Renal pelvis (tissue), 4 donors: ENCODE data around the gene PML. TPM values are rescaled to one million over a fixed set of nuclear protein-coding genes. Genes with fewer than 3 reads are reported as not detected.

Experiments
- DNase-seq: peaks from one replicate; pipeline ENCODE4 v3.0.0-alpha.2; 2013
- polyA plus RNA-seq, 3 donors: library from polyadenylated mRNA; unstranded; fragments of 120-200 nt; gene quantifications; one replicate each; pipeline ENCODE4 v1.2.1, GENCODE V29; 2013; ENCODE audit not compliant: insufficient read length in 3 of 3

PML gene
- polyA plus RNA-seq, 3 donors: 33.6 to 37.7 (median 34.8) TPM

DNA sequence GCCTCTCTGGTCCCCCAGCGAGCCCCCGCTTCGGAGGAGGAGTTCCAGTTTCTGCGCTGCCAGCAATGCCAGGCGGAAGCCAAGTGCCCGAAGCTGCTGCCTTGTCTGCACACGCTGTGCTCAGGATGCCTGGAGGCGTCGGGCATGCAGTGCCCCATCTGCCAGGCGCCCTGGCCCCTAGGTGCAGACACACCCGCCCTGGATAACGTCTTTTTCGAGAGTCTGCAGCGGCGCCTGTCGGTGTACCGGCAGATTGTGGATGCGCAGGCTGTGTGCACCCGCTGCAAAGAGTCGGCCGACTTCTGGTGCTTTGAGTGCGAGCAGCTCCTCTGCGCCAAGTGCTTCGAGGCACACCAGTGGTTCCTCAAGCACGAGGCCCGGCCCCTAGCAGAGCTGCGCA is 3.5 kb downstream of the PML start:
- DNase-seq: no peak

- DNase-seq: no peak
These were observed 12.5 kb downstream of the PML start for GRCh38 chr15:74006774-74007639.

DNA sequence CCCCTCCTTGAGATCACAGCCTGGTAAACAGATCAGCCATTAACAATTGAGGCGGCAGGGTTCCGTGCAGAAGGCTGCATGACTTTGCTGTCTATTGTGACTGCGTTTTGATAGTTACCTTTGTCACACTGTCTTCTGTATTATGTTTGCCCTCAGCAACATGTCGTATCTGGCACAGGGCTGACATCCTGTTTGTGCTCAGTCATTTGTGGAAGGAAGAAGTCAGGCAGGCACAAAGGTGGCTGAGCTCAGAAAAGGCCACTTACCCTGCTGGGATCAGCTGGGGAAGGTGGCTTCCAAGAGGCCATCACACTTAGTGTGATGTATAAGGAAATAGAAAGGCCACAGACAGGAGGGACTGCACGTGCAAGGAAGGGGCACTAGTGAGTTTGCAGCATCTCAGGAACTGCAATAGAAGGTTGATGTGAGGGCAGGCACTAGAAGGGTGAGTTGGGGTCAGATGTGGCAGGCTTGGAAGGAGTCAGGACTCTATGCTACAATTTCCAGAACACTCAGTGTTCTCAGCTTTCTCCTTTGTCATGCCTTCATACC is 13.4 kb downstream of the PML start:
- DNase-seq: no peak

GRCh38 chr15:74008901-74009300 is 14.4 kb downstream of the PML start:
- DNase-seq: no peak

- no peak for DNase-seq
These were observed 16.5 kb downstream of the PML start for GRCh38 chr15:74010929-74011540.

- DNase-seq: no peak
These were observed 17.1 kb downstream of the PML start for GRCh38 chr15:74011610-74012009.

DNA sequence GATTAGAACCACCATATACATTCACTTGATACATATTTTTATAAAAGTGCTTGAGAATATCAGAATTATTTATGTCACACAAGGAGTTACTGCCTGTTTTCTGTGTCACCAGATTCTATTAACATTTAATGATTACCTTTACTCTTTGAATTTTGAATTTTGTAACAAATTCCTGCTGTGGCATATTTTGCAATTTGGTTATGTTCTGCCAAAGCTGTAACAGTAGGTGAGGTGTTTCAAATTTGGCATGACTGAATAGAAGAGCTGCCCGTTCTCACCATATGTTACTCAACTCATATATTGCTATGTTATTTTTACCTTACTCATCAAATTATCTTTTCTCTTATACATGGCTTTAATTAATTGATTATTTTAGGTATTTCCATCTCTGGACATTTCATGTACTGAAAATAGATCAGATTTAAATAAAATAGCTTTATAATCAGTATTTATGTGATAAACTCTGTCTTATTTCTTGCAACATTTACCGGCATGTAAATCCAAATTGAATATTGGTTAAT is 18.9 kb downstream of the PML start:
- no peak for DNase-seq

DNA sequence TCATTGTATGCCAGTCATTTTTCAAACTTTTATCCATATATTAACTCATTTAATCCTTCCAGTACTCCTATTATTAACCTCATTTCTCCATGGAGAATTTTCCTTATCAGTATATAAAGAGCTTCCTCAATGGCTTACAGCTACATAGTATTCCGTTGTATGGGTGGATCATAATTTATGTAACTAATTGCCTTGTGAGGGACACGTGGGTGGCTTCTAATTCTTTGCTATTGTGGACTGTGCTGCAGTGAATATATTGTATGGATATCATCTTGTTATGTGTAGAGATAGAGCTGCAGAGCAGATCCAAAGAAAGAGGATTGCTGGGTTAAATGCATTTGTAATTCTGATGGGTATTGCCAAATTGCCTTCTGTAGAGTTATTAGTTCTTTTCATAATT is 25.2 kb downstream of the PML start:
- DNase-seq: no peak

- no peak for DNase-seq
These were observed 28.4 kb downstream of the PML start for GRCh38 chr15:74022706-74023470.

DNA sequence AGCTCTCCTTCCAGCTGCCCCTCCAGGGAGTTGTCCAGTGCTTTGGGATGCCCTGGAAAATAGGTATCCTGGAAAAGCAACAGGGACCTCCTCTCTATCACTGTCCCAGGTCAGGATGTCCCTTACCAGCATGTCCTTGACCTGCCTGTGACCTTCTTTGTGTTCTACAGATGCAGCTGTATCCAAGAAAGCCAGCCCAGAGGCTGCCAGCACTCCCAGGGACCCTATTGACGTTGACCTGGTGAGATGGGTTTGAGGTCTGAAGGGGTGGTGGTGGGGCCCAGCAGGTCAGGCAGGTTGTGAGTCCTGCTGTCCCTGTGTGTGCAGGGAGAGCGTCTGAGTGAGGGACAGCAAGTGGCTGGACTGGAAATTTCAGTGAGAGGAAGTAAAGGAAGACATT is 30.2 kb downstream of the PML start:
- DNase-seq: no peak

DNA sequence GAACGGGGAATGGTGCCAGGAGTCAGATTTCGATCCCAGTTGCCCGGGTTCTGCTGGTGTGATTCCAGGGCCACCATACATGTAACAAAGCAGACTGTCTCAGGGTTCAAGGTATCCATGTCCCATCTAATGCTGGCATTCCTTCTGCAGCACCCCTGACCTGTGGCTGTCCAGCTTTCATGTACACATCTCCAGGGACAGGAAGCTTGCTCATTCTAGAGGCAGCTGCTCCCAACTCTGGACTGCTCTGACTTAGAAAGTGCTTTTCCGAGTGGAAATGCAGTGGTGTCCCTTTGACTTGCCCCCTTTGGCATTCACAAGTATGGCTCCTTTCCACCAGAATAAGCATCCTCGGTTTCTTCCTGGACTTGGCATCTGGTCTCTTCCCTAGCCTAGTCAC is 30.9 kb downstream of the PML start:
- DNase-seq: no peak

GRCh38 chr15:74027688-74028087 is 33.2 kb downstream of the PML start:
- DNase-seq: no peak

DNA sequence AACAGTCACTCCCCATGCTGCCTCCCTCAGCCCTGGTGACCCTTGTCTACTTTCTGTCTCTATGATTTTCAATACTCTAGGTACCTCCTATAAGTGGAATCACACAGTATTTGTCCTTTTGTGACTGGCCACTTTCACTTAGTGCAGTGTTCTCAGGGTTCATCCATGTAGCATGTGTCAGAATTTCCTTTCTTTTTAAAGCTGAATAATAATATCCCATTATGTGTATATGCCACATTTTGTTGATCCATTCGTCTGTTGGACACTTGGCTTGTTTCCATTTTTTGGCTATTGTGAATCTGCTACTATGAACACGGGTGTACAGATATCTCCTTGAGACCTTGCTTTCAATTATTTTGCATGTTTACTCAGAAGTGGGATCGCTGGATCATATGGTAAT is 34.1 kb downstream of the PML start:
- no peak for DNase-seq

- no peak for DNase-seq
These were observed 37.5 kb downstream of the PML start for GRCh38 chr15:74032046-74032445.

DNA sequence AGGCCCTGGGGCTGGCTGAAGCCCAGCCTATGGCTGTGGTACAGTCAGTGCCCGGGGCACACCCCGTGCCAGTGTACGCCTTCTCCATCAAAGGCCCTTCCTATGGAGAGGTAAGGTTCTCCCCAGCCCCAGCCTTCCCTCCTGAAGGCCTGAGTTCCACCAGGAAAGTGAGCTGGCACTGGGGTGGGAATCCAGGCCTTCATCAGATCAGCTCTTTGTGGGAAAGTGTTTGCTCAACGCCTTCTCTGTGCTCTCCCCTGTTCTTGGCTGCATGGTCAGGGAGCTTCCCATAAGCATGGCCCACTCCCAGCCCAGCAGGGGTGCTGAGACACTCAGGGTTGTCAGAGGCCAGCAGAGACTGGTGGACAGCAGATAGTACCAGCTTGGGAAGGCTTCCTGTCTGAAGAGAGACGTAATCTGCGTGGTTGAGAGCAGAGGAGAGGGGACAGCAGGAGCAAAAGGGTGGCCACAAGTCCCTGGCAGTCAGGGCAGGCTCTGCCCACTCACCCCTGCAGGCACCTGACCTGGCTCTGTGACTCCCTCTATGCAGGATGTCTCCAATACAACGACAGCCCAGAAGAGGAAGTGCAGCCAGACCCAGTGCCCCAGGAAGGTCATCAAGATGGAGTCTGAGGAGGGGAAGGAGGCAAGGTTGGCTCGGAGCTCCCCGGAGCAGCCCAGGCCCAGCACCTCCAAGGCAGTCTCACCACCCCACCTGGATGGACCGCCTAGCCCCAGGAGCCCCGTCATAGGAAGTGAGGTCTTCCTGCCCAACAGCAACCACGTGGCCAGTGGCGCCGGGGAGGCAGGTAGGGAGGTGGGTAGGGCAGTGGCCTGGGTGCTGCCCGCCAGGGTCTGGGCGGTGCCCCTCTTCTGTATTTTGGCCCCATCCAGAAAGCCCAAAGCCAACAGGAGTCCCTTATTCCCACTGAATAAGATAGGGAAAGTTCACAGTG is 38.4 kb downstream of the PML start:
- no peak for DNase-seq

DNA sequence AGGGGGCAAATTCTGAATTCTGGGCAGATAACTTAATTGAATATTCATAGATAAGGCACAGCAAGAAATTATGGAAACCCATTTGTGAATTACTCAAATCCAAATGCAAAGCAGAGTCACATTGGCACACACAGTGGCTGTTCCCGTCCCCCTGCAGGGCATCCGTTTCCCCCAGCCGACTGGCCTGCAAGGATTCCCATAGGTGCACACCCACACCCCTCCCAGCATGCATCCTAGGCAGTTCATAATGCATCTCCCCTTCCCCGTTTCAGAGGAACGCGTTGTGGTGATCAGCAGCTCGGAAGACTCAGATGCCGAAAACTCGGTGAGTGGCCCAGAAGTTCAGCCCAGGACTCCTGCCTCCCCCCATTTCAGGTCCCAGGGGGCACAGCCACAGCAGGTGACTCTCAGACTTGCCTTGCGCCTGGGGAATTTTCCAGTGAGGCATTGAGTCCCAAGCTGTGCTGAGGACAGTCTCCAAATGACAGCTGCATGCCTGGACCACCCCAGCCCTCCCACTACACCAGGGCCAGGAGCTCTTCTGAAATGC is 39.8 kb downstream of the PML start:
- no peak for DNase-seq

- no peak for DNase-seq
These were observed 40.9 kb downstream of the PML start for GRCh38 chr15:74035121-74036017.

GRCh38 chr15:74036271-74037170 is 42.0 kb downstream of the PML start:
- peak; percentile 66 for DNase-seq
